HCT116 (cell line): Measurements from ENCODE around the gene ACYP2. TPM values are rescaled to one million over a fixed set of nuclear protein-coding genes. Genes with fewer than 3 reads are reported as not detected.
A peak's percentile ranks its signal among the peaks of the same experiment; 100 is the strongest.

Experiments
- ATAC-seq: fragments of 200-7000 bp; cut with Tn5 transposase; 2 replicates; pipeline ENCODE4 v1.9.1; 2020; ENCODE audit warnings: mild to moderate bottlenecking, moderate library complexity
- BruUV-seq: library from RNA; stranded (reverse); fragments of 400-500 nt; replicated peaks from 2 replicates; lab custom pipeline; 2021; lab: Mats Ljungman, UMichigan
- CTCF ChIA-PET: fragments of 300-600 bp; sonication (Branson Sonifier 250); formaldehyde crosslinking; loops from one replicate; lab custom pipeline; 2021; ENCODE audit warnings: antibody characterized with exemption; lab: Charles Lee
- POLR2A ChIA-PET: fragments of 300-600, 350-600 bp; sonication (Branson Sonifier 250); formaldehyde crosslinking; loops from one replicate; lab custom pipeline; 2021; ENCODE audit warnings: antibody characterized with exemption; lab: Charles Lee
- RAD21 ChIA-PET, 2 experiments: fragments of 300-600 bp; sonication (Branson Sonifier 250); formaldehyde crosslinking; loops; one replicate each; lab custom pipeline; 2023; ENCODE audit warnings: low total read pairs in 2 of 2; ENCODE audit not compliant: uncharacterized antibody in 2 of 2, unreplicated experiment in 2 of 2, low non-redundant PET in 1 of 2; lab: Charles Lee
- DNase-seq: peaks from one replicate; pipeline ENCODE4 v3.0.0-alpha.2; 2010; ENCODE audit warnings: low read depth, low spot score
- H2AFZ ChIP-seq: fragments of 200-600 bp; shearing (Covaris generic), sonication (generic); 2 replicates; pipeline ENCODE4 v1.6.1; 2017; ENCODE audit warnings: low read depth, mixed run types, mixed read lengths, antibody characterized with exemption, low read length; ENCODE audit not compliant: poor library complexity, severe bottlenecking
- H3K27ac ChIP-seq: 2 replicates; pipeline ENCODE4 v1.5.1; 2012; ENCODE audit warnings: low read depth, low read length
- H3K27me3 ChIP-seq: fragments of 200-600 bp; sonication (generic); 2 replicates; pipeline ENCODE4 v1.6.1; 2016; ENCODE audit warnings: mixed run types, low read length, mixed read lengths; ENCODE audit not compliant: insufficient read depth
- H3K36me3 ChIP-seq, 2 experiments: fragments of 200-500 bp in 1 of 2; fragments of 200-600 bp in 1 of 2; sonication (Bioruptor generic) in 1 of 2; sonication (generic) in 1 of 2; 2 replicates each; pipeline versions ENCODE4 v1.5.1 to v1.6.1; 2014 to 2016; ENCODE audit warnings: low read length in 2 of 2, inconsistent platforms in 1 of 2, mixed read lengths in 1 of 2, mixed run types in 1 of 2; ENCODE audit not compliant: insufficient read depth in 2 of 2, control insufficient read depth in 1 of 2
- H3K4me1 ChIP-seq, 2 experiments: fragments of 200-600 bp in 1 of 2; sonication (generic) in 1 of 2; 2 replicates each; pipeline versions ENCODE4 v1.5.1 to v1.6.1; 2012 to 2017; ENCODE audit warnings: low read length in 2 of 2, inconsistent platforms in 1 of 2, mild to moderate bottlenecking in 1 of 2, mixed read lengths in 1 of 2, mixed run types in 1 of 2, moderate library complexity in 1 of 2; ENCODE audit not compliant: insufficient read depth in 2 of 2, control insufficient read depth in 1 of 2
- H3K4me2 ChIP-seq: fragments of 200-600 bp; sonication (generic); 2 replicates; pipeline ENCODE4 v1.6.1; 2017; ENCODE audit warnings: mixed run types, low read length, mixed read lengths
- H3K4me3 ChIP-seq, 2 experiments: fragments of 200-600 bp in 1 of 2; sonication (generic) in 1 of 2; replicated peaks in 1 of 2; 2 replicates each; pipeline ENCODE4 v1.5.1; 2011 to 2016; ENCODE audit warnings: low read length in 2 of 2, control low read depth in 1 of 2, low read depth in 1 of 2, mild to moderate bottlenecking in 1 of 2, mixed read lengths in 1 of 2, mixed run types in 1 of 2
- H3K79me2 ChIP-seq: fragments of 200-600 bp; sonication (generic); 2 replicates; pipeline ENCODE4 v1.6.1; 2017; ENCODE audit warnings: mild to moderate bottlenecking, mixed run types, low read length, moderate library complexity, mixed read lengths; ENCODE audit not compliant: insufficient read depth
- H3K9ac ChIP-seq: fragments of 200-600 bp; sonication (generic); 2 replicates; pipeline ENCODE4 v1.6.1; 2016; ENCODE audit warnings: low read length, mixed read lengths
- H3K9me2 ChIP-seq: fragments of 200-600 bp; sonication (generic), shearing (Covaris generic); 2 replicates; pipeline ENCODE4 v1.6.1; 2017; ENCODE audit warnings: mixed run types, mild to moderate bottlenecking, moderate library complexity; ENCODE audit not compliant: insufficient read depth
- H3K9me3 ChIP-seq, 2 experiments: fragments of 200-500 bp in 1 of 2; fragments of 200-600 bp in 1 of 2; sonication (Bioruptor generic) in 1 of 2; sonication (generic) in 1 of 2; 2 replicates each; pipeline ENCODE4 v1.6.1; 2014 to 2017; ENCODE audit warnings: low read length in 2 of 2, mixed read lengths in 2 of 2, inconsistent platforms in 1 of 2, low read depth in 1 of 2, mild to moderate bottlenecking in 1 of 2, mixed run types in 1 of 2, moderate library complexity in 1 of 2; ENCODE audit not compliant: control insufficient read depth in 1 of 2, insufficient read depth in 1 of 2
- H4K20me1 ChIP-seq: fragments of 200-600 bp; sonication (generic), shearing (Covaris generic); 2 replicates; pipeline ENCODE4 v1.6.1; 2017; ENCODE audit warnings: mixed run types, mild to moderate bottlenecking, moderate library complexity; ENCODE audit not compliant: insufficient read depth
- CEBPB ChIP-seq: IDR thresholded peaks from 2 replicates; pipeline ENCODE4 v1.6.1; 2012; ENCODE audit warnings: low read depth
- POLR2AphosphoS5 ChIP-seq: IDR thresholded peaks from 2 replicates; pipeline ENCODE4 v1.6.1; 2011; ENCODE audit warnings: mild to moderate bottlenecking, low read depth, low read length, moderate library complexity
- RAD21 ChIP-seq: IDR thresholded peaks from 2 replicates; pipeline ENCODE4 v1.6.1; 2012; ENCODE audit warnings: low read depth, mild to moderate bottlenecking
- SIN3A ChIP-seq: IDR thresholded peaks from 2 replicates; pipeline ENCODE4 v1.6.1; 2012; ENCODE audit warnings: low read depth
- SP1 ChIP-seq: IDR thresholded peaks from 2 replicates; pipeline ENCODE4 v1.6.1; 2012; ENCODE audit warnings: low read depth
- ZNF274 ChIP-seq: fragments of 200-500 bp; sonication (Bioruptor generic); IDR thresholded peaks from 2 replicates; pipeline ENCODE4 v1.6.1; 2014; ENCODE audit warnings: mild to moderate bottlenecking, low read depth, low read length, inconsistent platforms
- intact Hi-C: fragments of 100-400 bp; cut with micrococcal nuclease; formaldehyde crosslinking; loops from 2 replicates; pipeline ENCODE4 v1.10.0; 2022
- total RNA-seq: library from RNA; stranded (reverse); gene quantifications from one replicate; pipeline ENCODE4 v1.2.1, GENCODE V29; 2021; ENCODE audit not compliant: unreplicated experiment
- TF ChIP-seq, protein P1 (sequence below), 3 experiments: fragments of 200-600 bp in 1 of 3; sonication (generic) in 1 of 3; IDR thresholded peaks in 2 of 3; conservative IDR thresholded peaks in 1 of 3; 2 replicates each; pipeline ENCODE4 v1.5.1; 2012 to 2017; ENCODE audit warnings: low read depth in 2 of 3, low read length in 2 of 3, antibody characterized with exemption in 1 of 3, borderline replicate concordance in 1 of 3, control low read depth in 1 of 3, mild to moderate bottlenecking in 1 of 3, mixed read lengths in 1 of 3, mixed run types in 1 of 3, moderate library complexity in 1 of 3; ENCODE audit not compliant: insufficient read depth in 1 of 3

The ACYP2 gene
- total RNA-seq, 1 experiment from 2014 or later, result 9.4 TPM

DNA sequence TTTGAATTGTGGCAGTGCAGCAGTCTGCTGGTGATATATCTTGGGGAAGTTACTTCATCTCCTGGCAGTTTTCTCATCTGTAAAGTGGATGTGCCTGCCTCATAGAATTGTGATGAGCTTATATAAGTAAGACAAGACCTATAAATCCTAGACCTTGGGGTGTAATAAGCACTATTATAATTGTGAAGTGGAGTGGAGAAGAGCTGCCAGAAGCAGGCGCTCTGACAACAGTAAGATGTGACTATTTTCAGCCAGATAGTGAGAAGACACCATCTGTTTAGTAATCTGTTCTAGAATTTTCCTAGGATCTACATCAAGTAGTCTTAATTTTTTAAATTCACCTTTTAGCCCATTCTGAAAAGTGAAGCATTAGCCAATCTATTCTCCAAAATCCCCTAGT lies 226.2 kb downstream of the ACYP2 start:
- H3K9me3 ChIP-seq, result no peaks in the 10 kb centered on the region
- BruUV-seq, result no TSS peak
- H3K9me2 ChIP-seq, result no peaks in the 10 kb centered on the region
- H3K79me2 ChIP-seq, result no peaks in the 10 kb centered on the region
- ATAC-seq (peak; percentile 38; the same call in 1 of the 2 replicates), DNase-seq (no peak)
- no peak overlapping the region for H3K27ac ChIP-seq
- H4K20me1 ChIP-seq, result no peaks in the 10 kb centered on the region
- no peak overlapping the region for H3K9ac ChIP-seq
- H3K4me1 ChIP-seq, result no peaks in the 10 kb centered on the region
- no peak overlapping the region for H3K4me3 ChIP-seq
- no peak overlapping the region for H3K4me2 ChIP-seq
- intact Hi-C loops, result loop anchor here (5.0 kb wide), 1 partner anchor 161 kb away; no protein-coding TSS in a partner anchor
- ChIA-PET POLR2A (no interaction called here), CTCF (interaction anchor here (0.6 kb wide), 1 partner anchor 13 kb away, joined by 3 read pairs; no protein-coding TSS in a partner anchor), RAD21 (no interaction called here)
- no peaks in the 10 kb centered on the region for H3K27me3 ChIP-seq
- H2AFZ ChIP-seq, result no peak overlapping the region
- TF ChIP-seq POLR2AphosphoS5 (no peak), CEBPB (no peak), ZNF274 (no peak), RAD21 (peak; percentile 23; the same call in 1 of the 2 replicates)
- TF ChIP-seq, protein P1, sequence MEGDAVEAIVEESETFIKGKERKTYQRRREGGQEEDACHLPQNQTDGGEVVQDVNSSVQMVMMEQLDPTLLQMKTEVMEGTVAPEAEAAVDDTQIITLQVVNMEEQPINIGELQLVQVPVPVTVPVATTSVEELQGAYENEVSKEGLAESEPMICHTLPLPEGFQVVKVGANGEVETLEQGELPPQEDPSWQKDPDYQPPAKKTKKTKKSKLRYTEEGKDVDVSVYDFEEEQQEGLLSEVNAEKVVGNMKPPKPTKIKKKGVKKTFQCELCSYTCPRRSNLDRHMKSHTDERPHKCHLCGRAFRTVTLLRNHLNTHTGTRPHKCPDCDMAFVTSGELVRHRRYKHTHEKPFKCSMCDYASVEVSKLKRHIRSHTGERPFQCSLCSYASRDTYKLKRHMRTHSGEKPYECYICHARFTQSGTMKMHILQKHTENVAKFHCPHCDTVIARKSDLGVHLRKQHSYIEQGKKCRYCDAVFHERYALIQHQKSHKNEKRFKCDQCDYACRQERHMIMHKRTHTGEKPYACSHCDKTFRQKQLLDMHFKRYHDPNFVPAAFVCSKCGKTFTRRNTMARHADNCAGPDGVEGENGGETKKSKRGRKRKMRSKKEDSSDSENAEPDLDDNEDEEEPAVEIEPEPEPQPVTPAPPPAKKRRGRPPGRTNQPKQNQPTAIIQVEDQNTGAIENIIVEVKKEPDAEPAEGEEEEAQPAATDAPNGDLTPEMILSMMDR (IDR thresholded peaks at IDR 0.05 in 2 of 3, conservative IDR thresholded peaks at IDR 0.05 in 1 of 3; ENCODE audit: borderline replicate concordance in 1 of 3, insufficient read depth in 1 of 3, low read depth in 2 of 3, low read length in 2 of 3), result peak in 1 of 3 experiments; percentile 29; a peak in 2 of 6 replicates
- no peaks in the 10 kb centered on the region for H3K36me3 ChIP-seq

DNA sequence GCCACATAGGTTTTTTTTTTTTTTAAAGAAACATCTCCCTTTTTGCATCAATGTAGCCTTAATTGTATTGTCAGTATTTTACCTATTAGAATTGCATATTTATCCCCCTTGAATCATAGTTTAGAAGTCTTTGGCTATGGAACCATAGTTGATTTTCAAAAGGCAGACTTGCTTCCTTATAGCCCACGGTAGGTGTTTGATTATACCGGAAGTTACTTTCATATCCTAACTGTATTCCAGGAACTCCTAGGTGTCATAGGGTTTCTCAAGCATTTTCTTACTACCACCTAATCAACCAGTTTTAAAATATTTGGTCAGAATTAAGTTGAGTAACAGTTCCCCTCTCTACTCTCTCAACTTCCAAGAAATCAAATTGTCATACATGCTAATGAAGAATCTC lies 227.2 kb downstream of the ACYP2 start:
- intact Hi-C loops, result loop anchor here (5.0 kb wide), 1 partner anchor 160 kb away; no protein-coding TSS in a partner anchor
- ChIA-PET CTCF (no interaction called here), RAD21 (no interaction called here), POLR2A (no interaction called here)
- TF ChIP-seq SIN3A, result no peak
- no peak for TF ChIP-seq SP1
- H3K9ac ChIP-seq, result no peak overlapping the region
- no peaks in the 10 kb centered on the region for H4K20me1 ChIP-seq
- ATAC-seq (no peak), DNase-seq (no peak)
- H3K36me3 ChIP-seq, result no peaks in the 10 kb centered on the region
- H3K9me2 ChIP-seq, result no peaks in the 10 kb centered on the region
- H3K4me3 ChIP-seq, result no peak overlapping the region
- no peaks in the 10 kb centered on the region for H3K9me3 ChIP-seq
- H3K27me3 ChIP-seq, result no peaks in the 10 kb centered on the region
- H3K27ac ChIP-seq, result no peak overlapping the region
- no peak overlapping the region for H3K4me2 ChIP-seq
- no peaks in the 10 kb centered on the region for H3K79me2 ChIP-seq
- no TSS peak for BruUV-seq
- no peak overlapping the region for H2AFZ ChIP-seq
- no peaks in the 10 kb centered on the region for H3K4me1 ChIP-seq
